H9 (cell line): Measurements from ENCODE around the gene PLK1. TPM values are rescaled to one million over a fixed set of nuclear protein-coding genes. Genes with fewer than 3 reads are reported as not detected.

Experiments
- DNase-seq: peaks from one replicate; pipeline ENCODE4 v3.0.0-alpha.2; 2017
- H2AFZ ChIP-seq: one replicate; pipeline ENCODE4 v1.6.1; 2013; ENCODE audit warnings: mild to moderate bottlenecking, low read length, control low read depth, moderate library complexity
- H2AK5ac ChIP-seq: 2 replicates; pipeline ENCODE4 v1.6.1; 2013; ENCODE audit warnings: low read length, control low read depth, mixed read lengths; ENCODE audit not compliant: insufficient read length
- H2BK120ac ChIP-seq: one replicate; pipeline ENCODE4 v1.6.1; 2013; ENCODE audit warnings: low read depth, mild to moderate bottlenecking, low read length, control low read depth, inconsistent platforms; ENCODE audit not compliant: poor library complexity, severe bottlenecking
- H2BK12ac ChIP-seq: 2 replicates; pipeline ENCODE4 v1.6.1; 2013; ENCODE audit warnings: low read length, control low read depth, mixed read lengths, low read depth; ENCODE audit not compliant: insufficient read length
- H2BK15ac ChIP-seq: 2 replicates; pipeline ENCODE4 v1.6.1; 2013; ENCODE audit warnings: low read depth, low read length, control low read depth
- H2BK20ac ChIP-seq: one replicate; pipeline ENCODE4 v1.6.1; 2013; ENCODE audit warnings: low read depth, mild to moderate bottlenecking, low read length, control low read depth, inconsistent platforms; ENCODE audit not compliant: poor library complexity, severe bottlenecking
- H2BK5ac ChIP-seq: 2 replicates; pipeline ENCODE4 v1.6.1; 2013; ENCODE audit warnings: low read length, control low read depth, mixed read lengths; ENCODE audit not compliant: insufficient read length
- H3K14ac ChIP-seq: 2 replicates; pipeline ENCODE4 v1.6.1; 2013; ENCODE audit warnings: low read length, control low read depth; ENCODE audit not compliant: insufficient read depth
- H3K18ac ChIP-seq: 2 replicates; pipeline ENCODE4 v1.6.1; 2013; ENCODE audit warnings: low read depth, mild to moderate bottlenecking, mixed read lengths, low read length, control low read depth; ENCODE audit not compliant: insufficient read length
- H3K23ac ChIP-seq: 2 replicates; pipeline ENCODE4 v1.6.1; 2013; ENCODE audit warnings: low read length, control low read depth, mixed read lengths, low read depth; ENCODE audit not compliant: insufficient read length
- H3K23me2 ChIP-seq: 2 replicates; pipeline ENCODE4 v1.6.1; 2013; ENCODE audit warnings: low read depth, mild to moderate bottlenecking, mixed read lengths, low read length, control low read depth; ENCODE audit not compliant: insufficient read length, poor library complexity, severe bottlenecking
- H3K27ac ChIP-seq: 2 replicates; pipeline ENCODE4 v1.5.1; 2013; ENCODE audit warnings: low read length, control low read depth, mixed read lengths, low read depth; ENCODE audit not compliant: insufficient read length
- H3K27me3 ChIP-seq: 2 replicates; pipeline ENCODE4 v1.6.1; 2013; ENCODE audit warnings: low read length, control low read depth, inconsistent platforms; ENCODE audit not compliant: insufficient read depth
- H3K4ac ChIP-seq: 2 replicates; pipeline ENCODE4 v1.6.1; 2013; ENCODE audit warnings: low read depth, mild to moderate bottlenecking, control low read depth, inconsistent platforms, low read length, moderate library complexity
- H3K4me1 ChIP-seq: 2 replicates; pipeline ENCODE4 v1.6.1; 2013; ENCODE audit warnings: low read length, control low read depth, inconsistent platforms; ENCODE audit not compliant: insufficient read depth
- H3K4me2 ChIP-seq: 2 replicates; pipeline ENCODE4 v1.6.1; 2013; ENCODE audit warnings: low read length, control low read depth, mixed read lengths; ENCODE audit not compliant: insufficient read length, insufficient read depth
- H3K56ac ChIP-seq: 2 replicates; pipeline ENCODE4 v1.6.1; 2013; ENCODE audit warnings: low read depth, mild to moderate bottlenecking, mixed read lengths, low read length, control low read depth; ENCODE audit not compliant: insufficient read length
- H3K79me1 ChIP-seq: 2 replicates; pipeline ENCODE4 v1.6.1; 2013; ENCODE audit warnings: low read depth, mild to moderate bottlenecking, moderate library complexity, low read length, control low read depth, inconsistent platforms; ENCODE audit not compliant: insufficient read depth, poor library complexity, severe bottlenecking
- H3K79me2 ChIP-seq: 2 replicates; pipeline ENCODE4 v1.6.1; 2013; ENCODE audit warnings: low read length, control low read depth, inconsistent platforms; ENCODE audit not compliant: insufficient read depth
- H3K9ac ChIP-seq: 2 replicates; pipeline ENCODE4 v1.6.1; 2013; ENCODE audit warnings: low read length, control low read depth, mixed read lengths; ENCODE audit not compliant: insufficient read length; ENCODE audit errors: extremely low read depth
- H3K9me3 ChIP-seq: one replicate; pipeline ENCODE4 v1.6.1; 2013; ENCODE audit warnings: low read depth, low read length, inconsistent platforms; ENCODE audit not compliant: control insufficient read depth
- H3T11ph ChIP-seq: one replicate; pipeline ENCODE4 v1.6.1; 2013; ENCODE audit warnings: mild to moderate bottlenecking, low read length, control low read depth, inconsistent platforms
- H4K20me1 ChIP-seq: one replicate; pipeline ENCODE4 v1.6.1; 2013; ENCODE audit not compliant: control insufficient read depth, insufficient read length, insufficient read depth
- H4K5ac ChIP-seq: 2 replicates; pipeline ENCODE4 v1.6.1; 2013; ENCODE audit warnings: low read depth, mild to moderate bottlenecking, mixed read lengths, low read length, control low read depth; ENCODE audit not compliant: insufficient read length
- H4K8ac ChIP-seq: replicated peaks from 2 replicates; pipeline ENCODE4 v1.6.1; 2013; ENCODE audit warnings: low read length, control low read depth, mixed read lengths, low read depth; ENCODE audit not compliant: insufficient read length
- H4K91ac ChIP-seq: 2 replicates; pipeline ENCODE4 v1.6.1; 2013; ENCODE audit warnings: low read depth, mild to moderate bottlenecking, moderate library complexity, mixed read lengths, low read length, control low read depth; ENCODE audit not compliant: insufficient read length
- H3K27ac Mint-ChIP-seq, 3 experiments: 2 replicates in 2 of 3; 3 replicates in 1 of 3; pipeline ENCODE4 v1.8.0; 2020 to 2021; ENCODE audit warnings: mixed read lengths in 3 of 3, mild to moderate bottlenecking in 1 of 3, moderate library complexity in 1 of 3
- H3K27me3 Mint-ChIP-seq: 2 replicates; pipeline ENCODE4 v1.8.0; 2021; ENCODE audit warnings: low read depth, mild to moderate bottlenecking, moderate library complexity, mixed read lengths
- H3K36me3 Mint-ChIP-seq, 3 experiments: 2 replicates in 2 of 3; 3 replicates in 1 of 3; pipeline ENCODE4 v1.8.0; 2020 to 2021; ENCODE audit warnings: low read depth in 3 of 3, mixed read lengths in 3 of 3; ENCODE audit not compliant: insufficient read depth in 1 of 3
- H3K4me1 Mint-ChIP-seq, 2 experiments: 2 replicates each; pipeline ENCODE4 v1.8.0; 2020; ENCODE audit warnings: mixed read lengths in 2 of 2
- H3K4me3 Mint-ChIP-seq, 2 experiments: 2 replicates in 1 of 2; 3 replicates in 1 of 2; pipeline ENCODE4 v1.8.0; 2020 to 2021; ENCODE audit warnings: mild to moderate bottlenecking in 2 of 2, mixed read lengths in 2 of 2, moderate library complexity in 1 of 2
- H3K9me3 Mint-ChIP-seq, 2 experiments: 2 replicates in 1 of 2; 3 replicates in 1 of 2; pipeline ENCODE4 v1.8.0; 2020; ENCODE audit warnings: mild to moderate bottlenecking in 2 of 2, mixed read lengths in 2 of 2, moderate library complexity in 1 of 2
- CTCF ChIP-seq: fragments of 200-600 bp; sonication (generic); conservative IDR thresholded peaks from 3 replicates; pipeline ENCODE4 v1.8.0; 2021; ENCODE audit warnings: antibody characterized with exemption, mild to moderate bottlenecking
- WGBS: extraction: QIAGEN DNeasy Blood & Tissue Kit; methylation state at CpG from one replicate; pipeline ENCODE4 v1.1.7; 2013; ENCODE audit warnings: missing lambda C conversion rate, low lambda C conversion rate, mixed read lengths; ENCODE audit not compliant: insufficient read length; ENCODE audit errors: extremely low coverage; 5-methylcytosine and 5-hydroxymethylcytosine counted together
- total RNA-seq: library from RNA; stranded (reverse); gene quantifications from 2 replicates; pipeline ENCODE4 v1.2.1, GENCODE V29; 2021

The PLK1 gene
- total RNA-seq, 1 experiment from 2014 or later: 140 TPM

DNA sequence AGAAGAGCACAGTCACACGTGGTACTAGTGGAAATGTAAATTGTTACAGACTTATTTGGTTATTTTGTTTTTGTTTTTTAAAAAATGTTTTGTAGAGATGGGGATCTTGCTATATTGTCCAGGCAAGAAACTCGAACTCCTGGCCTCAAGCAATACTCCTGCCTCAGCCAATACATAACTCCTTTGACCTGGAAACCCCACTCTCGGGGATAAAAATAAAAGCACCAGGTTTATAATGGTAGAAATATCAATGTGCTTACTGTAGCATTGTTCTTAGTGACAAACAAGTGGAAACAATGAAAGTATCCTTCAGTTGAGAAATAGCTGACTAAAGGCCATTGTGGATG lies 46.1 kb downstream of the PLK1 start:
- whole genome bisulfite sequencing: no CpG with 5 or more reads among the region's 3 CpGs
- peaks cover 9% of the 10 kb centered on the region for H3K27me3 Mint-ChIP-seq

More for the DNA sequence above, 46.1 kb downstream of the PLK1 start:
- H3K23ac ChIP-seq: no peak overlapping the region
- no peak overlapping the region for H3K9ac ChIP-seq
- no peak overlapping the region for H3K14ac ChIP-seq
- no peak for DNase-seq
- H3K27ac Mint-ChIP-seq: no peak overlapping the region
- no peak overlapping the region for H2BK12ac ChIP-seq
- no peak overlapping the region for H4K91ac ChIP-seq
- H3K18ac ChIP-seq: no peak overlapping the region
- H3K36me3 Mint-ChIP-seq: peaks cover 0 to 6% (median 6%) of the 10 kb centered on the region in 3 experiments; a peak in 2 of 7 replicates
- TF ChIP-seq CTCF: no peak
- H2AFZ ChIP-seq: no peak overlapping the region
- no peak overlapping the region for H2BK15ac ChIP-seq
- no peak overlapping the region for H4K5ac ChIP-seq
- no peaks in the 10 kb centered on the region for H4K20me1 ChIP-seq
- no peak overlapping the region for H2BK120ac ChIP-seq
- H3K27me3 ChIP-seq: no peaks in the 10 kb centered on the region
- no peak overlapping the region for H3K56ac ChIP-seq
- H3K79me1 ChIP-seq: no peaks in the 10 kb centered on the region
- H3K9me3 Mint-ChIP-seq: peaks cover 8 to 13% of the 10 kb centered on the region in 2 experiments
- no peaks in the 10 kb centered on the region for H3K4me1 ChIP-seq
- H3K4ac ChIP-seq: no peak overlapping the region
- H3K9me3 ChIP-seq: no peaks in the 10 kb centered on the region
- no peak overlapping the region for H2BK20ac ChIP-seq
- no peaks in the 10 kb centered on the region for H3K79me2 ChIP-seq
- H2BK5ac ChIP-seq: no peak overlapping the region
- H4K8ac ChIP-seq: no peak overlapping the region
- H2AK5ac ChIP-seq: no peak overlapping the region
- no peak overlapping the region for H3K27ac ChIP-seq
- H3K23me2 ChIP-seq: no peaks in the 10 kb centered on the region
- peaks cover 8 to 14% of the 10 kb centered on the region in 2 experiments for H3K4me1 Mint-ChIP-seq
- no peak overlapping the region for H3K4me3 Mint-ChIP-seq
- no peak overlapping the region for H3T11ph ChIP-seq
- no peak overlapping the region for H3K4me2 ChIP-seq
